HFFc6 (cell line): ENCODE results near the gene PCBP4. TPM values are rescaled to one million over a fixed set of nuclear protein-coding genes. Genes with fewer than 3 reads are reported as not detected.

Source experiments
- DNase-seq: peaks from one replicate; pipeline ENCODE4 v3.0.0-alpha.2; 2018
- H3K27ac Mint-ChIP-seq: 2 replicates; pipeline ENCODE4 v1.8.0; 2020; ENCODE audit warnings: mild to moderate bottlenecking, mixed read lengths
- H3K27me3 Mint-ChIP-seq: 2 replicates; pipeline ENCODE4 v1.8.0; 2021; ENCODE audit warnings: mild to moderate bottlenecking, moderate library complexity, mixed read lengths; ENCODE audit not compliant: insufficient read depth
- H3K36me3 Mint-ChIP-seq: 2 replicates; pipeline ENCODE4 v1.8.0; 2021; ENCODE audit warnings: low read depth, mixed read lengths
- H3K4me1 Mint-ChIP-seq: 2 replicates; pipeline ENCODE4 v1.8.0; 2020; ENCODE audit warnings: low read depth, mixed read lengths
- H3K4me3 Mint-ChIP-seq: 2 replicates; pipeline ENCODE4 v1.8.0; 2020; ENCODE audit warnings: mild to moderate bottlenecking, moderate library complexity, mixed read lengths
- H3K9me3 Mint-ChIP-seq: 2 replicates; pipeline ENCODE4 v1.8.0; 2020; ENCODE audit warnings: mild to moderate bottlenecking, mixed read lengths
- total RNA-seq, 6 experiments: library from RNA; stranded (reverse); fragmentation: NEBNext Ultra II Directional; extraction: Animal tissue kit (Norgen Biotek cat#: 25700); gene quantifications; 2 replicates in 1 of 6; 3 replicates in 5 of 6; pipeline ENCODE4 v1.2.3, GENCODE V29; 2021
- TF ChIP-seq, protein P1 (sequence below): fragments of 200-600 bp; sonication (generic); IDR thresholded peaks from 2 replicates; pipeline ENCODE4 v1.5.0; 2021; ENCODE audit warnings: antibody characterized with exemption, mild to moderate bottlenecking

The PCBP4 gene
- total RNA-seq, 6 experiments from 2014 or later, result 98.6 to 128 (median 110) TPM

DNA sequence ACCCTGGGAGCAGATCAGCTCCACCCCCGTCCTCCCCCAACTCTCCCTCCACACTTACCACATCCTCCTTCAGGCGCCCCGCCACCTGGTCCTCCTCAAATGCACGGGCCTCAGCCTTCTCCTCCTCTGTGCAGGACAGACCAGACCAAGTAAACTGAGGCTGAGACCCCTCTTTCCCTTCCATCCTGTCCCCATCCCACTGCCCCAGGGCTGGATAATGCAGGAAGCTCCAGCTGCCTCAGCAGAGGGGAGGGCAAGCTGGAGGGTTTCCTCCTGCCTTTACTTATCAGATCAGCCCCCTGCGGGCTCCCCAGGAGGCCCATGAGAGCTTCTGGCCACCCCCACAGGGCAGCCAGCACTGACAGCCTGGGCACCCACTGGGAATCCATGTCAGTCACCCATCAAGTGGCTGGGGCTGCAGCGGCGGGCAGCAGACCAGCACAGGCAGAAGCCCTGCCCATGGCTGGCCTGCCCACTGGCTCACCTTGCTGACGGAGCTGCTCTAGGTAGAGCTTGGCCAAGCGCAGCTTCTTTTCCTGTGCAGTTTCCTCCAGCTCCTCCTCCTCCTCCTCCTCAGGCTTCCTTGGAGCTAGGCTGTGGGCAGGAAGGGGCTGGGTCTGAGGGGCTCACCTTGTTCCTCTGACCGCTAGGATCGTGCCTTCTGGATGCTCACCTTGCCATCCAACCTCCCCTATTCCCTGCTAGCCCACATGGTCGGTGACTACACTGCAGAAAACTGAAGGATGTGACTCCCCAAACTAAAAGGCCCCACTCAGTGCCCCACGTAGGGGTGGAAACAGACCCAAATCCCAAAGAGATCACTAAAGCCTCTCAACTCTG lies 29.4 kb downstream of the PCBP4 start:
- DNase-seq, result no peak
- Mint-ChIP-seq H3K9me3 (no peaks in the 10 kb centered on the region), H3K4me1 (peaks cover 29% of the 10 kb centered on the region), H3K4me3 (no peak overlapping the region), H3K27me3 (no peaks in the 10 kb centered on the region; the same call in none of the 2 replicates), H3K27ac (no peak overlapping the region), H3K36me3 (peaks cover 19% of the 10 kb centered on the region)
- TF ChIP-seq, protein P1, sequence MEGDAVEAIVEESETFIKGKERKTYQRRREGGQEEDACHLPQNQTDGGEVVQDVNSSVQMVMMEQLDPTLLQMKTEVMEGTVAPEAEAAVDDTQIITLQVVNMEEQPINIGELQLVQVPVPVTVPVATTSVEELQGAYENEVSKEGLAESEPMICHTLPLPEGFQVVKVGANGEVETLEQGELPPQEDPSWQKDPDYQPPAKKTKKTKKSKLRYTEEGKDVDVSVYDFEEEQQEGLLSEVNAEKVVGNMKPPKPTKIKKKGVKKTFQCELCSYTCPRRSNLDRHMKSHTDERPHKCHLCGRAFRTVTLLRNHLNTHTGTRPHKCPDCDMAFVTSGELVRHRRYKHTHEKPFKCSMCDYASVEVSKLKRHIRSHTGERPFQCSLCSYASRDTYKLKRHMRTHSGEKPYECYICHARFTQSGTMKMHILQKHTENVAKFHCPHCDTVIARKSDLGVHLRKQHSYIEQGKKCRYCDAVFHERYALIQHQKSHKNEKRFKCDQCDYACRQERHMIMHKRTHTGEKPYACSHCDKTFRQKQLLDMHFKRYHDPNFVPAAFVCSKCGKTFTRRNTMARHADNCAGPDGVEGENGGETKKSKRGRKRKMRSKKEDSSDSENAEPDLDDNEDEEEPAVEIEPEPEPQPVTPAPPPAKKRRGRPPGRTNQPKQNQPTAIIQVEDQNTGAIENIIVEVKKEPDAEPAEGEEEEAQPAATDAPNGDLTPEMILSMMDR, result no peak

DNA sequence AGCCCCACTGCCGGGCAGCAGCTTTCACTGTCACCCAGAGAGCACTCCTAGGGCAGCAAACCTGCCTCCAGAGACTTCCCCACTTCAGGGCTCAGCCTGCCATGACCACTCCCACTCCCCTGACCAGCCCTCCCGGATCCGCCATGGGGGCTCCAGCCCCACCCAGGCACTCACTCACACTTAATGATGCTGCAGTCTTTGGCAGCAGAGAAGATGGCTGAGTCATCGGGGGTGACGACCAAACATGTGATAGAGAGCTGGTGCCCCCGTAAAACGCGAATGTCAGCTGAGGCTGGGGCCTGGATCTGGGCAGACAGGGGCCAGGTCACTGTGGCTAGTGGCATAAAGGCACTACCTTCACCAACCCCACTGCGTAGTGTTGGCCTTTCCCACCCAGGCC lies 30.2 kb downstream of the PCBP4 start:
- TF ChIP-seq, protein P1, result no peak
- no peaks in the 10 kb centered on the region for H3K9me3 Mint-ChIP-seq
- H3K27ac Mint-ChIP-seq, result no peak overlapping the region
- peaks cover 19% of the 10 kb centered on the region for H3K36me3 Mint-ChIP-seq
- H3K4me3 Mint-ChIP-seq, result no peak overlapping the region
- peaks cover 22% of the 10 kb centered on the region for H3K4me1 Mint-ChIP-seq
- DNase-seq, result no peak
- H3K27me3 Mint-ChIP-seq, result no peaks in the 10 kb centered on the region; the same call in none of the 2 replicates

DNA sequence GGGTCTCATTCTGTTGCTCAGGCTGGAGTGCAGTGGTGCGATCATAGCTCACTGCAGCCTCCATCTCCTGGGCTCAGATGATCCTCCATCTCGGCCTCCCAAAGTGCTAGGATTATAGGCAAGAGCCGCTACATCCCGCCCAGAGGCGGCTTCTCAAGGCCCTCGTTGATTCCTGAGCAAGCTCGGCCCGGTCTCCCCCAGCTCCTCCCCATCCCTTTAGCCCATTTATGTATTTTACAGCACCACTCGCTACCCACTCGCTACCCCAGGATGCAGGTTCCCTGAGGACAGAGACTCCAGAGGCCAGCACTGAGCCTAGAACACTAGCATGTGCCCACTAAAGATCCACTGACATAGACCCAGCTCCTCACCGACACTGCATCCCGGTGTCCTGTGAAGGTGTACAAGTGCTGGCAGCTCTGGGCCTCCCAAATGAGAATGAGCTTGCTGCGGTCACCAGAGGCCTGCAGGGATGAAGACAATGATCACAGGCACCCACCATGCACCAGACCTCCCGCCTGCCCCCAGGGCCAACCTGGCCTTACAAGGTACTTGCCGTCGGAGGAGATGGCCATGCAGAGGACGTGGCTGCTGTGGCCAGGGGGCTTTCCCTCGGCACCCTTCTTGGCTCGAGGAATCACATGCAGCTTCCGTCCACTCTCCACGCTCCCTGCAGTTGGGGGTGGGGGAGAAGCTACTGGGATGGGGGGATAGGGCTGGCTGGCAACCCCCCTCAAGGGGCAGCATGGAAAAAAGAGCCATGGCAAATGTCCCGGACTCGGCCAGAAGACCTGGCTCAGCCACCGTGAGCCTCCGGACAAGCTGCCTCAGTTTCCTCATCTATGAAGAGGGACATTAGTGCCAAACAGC lies 31.1 kb downstream of the PCBP4 start:
- DNase-seq, result no peak
- Mint-ChIP-seq H3K27me3 (no peaks in the 10 kb centered on the region; the same call in none of the 2 replicates), H3K36me3 (peaks cover 24% of the 10 kb centered on the region), H3K9me3 (no peaks in the 10 kb centered on the region), H3K4me1 (peaks cover 22% of the 10 kb centered on the region), H3K4me3 (no peak overlapping the region), H3K27ac (no peak overlapping the region)
- TF ChIP-seq, protein P1, result no peak

DNA sequence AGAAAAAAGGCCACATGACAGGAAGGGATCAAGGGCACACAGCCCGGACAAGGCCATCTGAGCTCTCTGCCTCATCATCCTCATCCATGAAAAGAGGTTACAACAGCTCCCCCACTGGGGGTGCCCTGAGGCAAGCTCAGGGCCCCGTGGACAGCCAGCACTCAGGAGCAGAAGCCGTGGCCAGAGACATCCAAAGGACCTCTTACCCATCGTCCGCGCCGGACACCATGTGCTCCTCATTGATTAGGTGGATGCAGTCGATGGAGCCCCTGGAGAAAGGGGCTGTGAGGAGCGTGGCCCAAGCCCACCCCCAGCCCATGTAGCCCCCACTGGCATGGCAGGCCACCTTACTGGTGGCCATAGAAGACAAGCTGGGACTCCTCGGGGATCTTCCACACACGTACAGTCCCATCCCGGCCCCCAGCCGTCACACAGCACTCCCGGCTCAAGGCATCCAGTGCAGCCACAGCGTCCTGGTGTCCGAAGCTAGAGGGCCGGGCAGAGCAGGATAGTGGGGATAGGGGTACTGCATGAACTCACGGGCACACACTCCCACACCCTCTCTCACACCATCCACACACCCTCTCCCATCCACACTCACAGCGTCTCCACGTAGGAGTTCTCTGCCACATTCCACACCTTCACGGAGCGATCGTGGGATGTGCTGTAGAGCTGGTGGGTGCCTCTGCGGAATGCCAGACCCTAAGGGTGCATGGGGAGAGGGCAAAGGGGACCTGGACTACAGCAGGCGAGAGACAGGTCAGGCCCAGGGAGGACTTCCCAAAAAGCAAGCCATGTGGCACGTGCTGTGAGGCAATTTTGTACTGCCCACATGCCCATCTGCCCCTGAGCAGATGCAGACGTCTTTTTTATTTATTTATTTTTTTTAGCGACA lies 32.0 kb downstream of the PCBP4 start:
- peaks cover 30% of the 10 kb centered on the region for H3K36me3 Mint-ChIP-seq
- H3K27ac Mint-ChIP-seq, result no peak overlapping the region
- TF ChIP-seq, protein P1, result no peak
- no peaks in the 10 kb centered on the region for H3K9me3 Mint-ChIP-seq
- peaks cover 13% of the 10 kb centered on the region for H3K4me1 Mint-ChIP-seq
- DNase-seq, result no peak
- no peak overlapping the region for H3K4me3 Mint-ChIP-seq
- H3K27me3 Mint-ChIP-seq, result no peaks in the 10 kb centered on the region; the same call in none of the 2 replicates
